ENCODE measurements around the gene RSL1D1.
A peak's percentile ranks its signal among the peaks of the same experiment; 100 is the strongest.
"Not testable (repeated sequence)": the region's sequence is repeated elsewhere in the genome, so short reads cannot be mapped to it uniquely, and the experiment has no call there.

Gene RSL1D1

GRCh38 chr16:11797166-11797956 lies 54.0 kb downstream of the RSL1D1 start, which contains the start of gene ZC3H7A:
TSS of gene ZC3H7A (minus strand) at chr16:11797258. CDS start at chr16:11782354, 14,904 bp downstream.
- DNase-seq = peak; percentile 73

DNA sequence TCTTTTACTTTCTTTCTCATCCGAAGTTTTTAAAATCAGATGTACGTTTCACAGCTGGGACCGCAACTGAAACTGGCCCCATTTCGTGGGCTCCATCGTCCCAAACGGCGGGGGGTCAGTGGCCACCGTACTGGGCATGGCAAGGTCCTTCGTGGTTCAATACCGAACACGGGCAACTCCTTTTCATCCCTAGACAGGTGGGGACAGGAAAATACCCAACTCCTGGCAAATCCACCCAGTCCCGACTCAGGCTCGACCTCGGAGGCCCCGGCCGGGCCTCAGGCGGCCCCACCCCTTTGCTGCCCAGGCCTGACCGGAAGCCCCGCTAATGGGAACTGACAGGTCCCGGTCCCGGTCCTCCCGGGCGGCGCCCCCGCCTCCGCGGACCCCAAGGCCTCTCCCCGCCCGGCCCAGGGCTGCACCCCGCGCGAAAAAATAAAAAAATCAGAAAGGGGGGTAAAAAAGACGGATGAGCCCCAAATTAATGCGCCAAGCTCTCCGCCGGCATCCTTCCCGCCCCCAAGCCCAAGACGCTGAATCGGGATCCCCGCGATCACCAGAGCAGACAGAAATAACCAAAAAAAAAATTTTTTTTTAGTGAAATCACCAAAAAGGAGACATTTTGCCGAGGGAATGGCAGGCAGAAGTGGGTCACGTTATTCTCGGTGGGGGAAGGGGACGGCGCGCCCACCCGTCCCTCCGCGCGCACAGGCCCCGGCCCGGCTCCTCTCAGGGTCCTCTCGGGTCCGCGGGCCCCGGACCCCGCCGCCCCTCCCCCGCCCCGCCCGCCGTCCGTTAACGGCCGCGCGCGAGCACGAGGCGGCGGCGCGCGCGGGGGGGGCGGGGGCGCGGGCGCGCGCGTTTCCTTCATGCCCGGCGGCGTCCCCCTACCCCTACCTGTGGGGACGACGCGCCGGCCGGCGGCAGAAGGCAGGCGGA lies 54.8 kb downstream of the RSL1D1 start:
- no peak for DNase-seq

DNA sequence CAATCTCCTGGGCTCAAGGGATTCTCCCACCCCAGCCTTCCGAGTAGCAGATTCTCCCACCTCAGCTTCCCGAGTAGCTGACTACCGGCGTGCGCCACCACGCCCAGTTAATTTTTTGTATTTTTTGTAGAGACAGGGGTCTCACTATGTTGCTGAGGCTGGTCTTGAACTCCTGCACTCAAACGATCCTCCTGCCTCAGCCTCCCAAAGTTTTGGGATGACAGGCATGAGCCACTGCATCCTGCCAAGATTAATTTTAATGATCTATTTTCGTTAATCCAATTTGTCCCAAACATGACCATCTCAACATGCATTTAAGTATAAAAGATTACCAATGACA lies 55.5 kb downstream of the RSL1D1 start:
- no peak for DNase-seq

DNA sequence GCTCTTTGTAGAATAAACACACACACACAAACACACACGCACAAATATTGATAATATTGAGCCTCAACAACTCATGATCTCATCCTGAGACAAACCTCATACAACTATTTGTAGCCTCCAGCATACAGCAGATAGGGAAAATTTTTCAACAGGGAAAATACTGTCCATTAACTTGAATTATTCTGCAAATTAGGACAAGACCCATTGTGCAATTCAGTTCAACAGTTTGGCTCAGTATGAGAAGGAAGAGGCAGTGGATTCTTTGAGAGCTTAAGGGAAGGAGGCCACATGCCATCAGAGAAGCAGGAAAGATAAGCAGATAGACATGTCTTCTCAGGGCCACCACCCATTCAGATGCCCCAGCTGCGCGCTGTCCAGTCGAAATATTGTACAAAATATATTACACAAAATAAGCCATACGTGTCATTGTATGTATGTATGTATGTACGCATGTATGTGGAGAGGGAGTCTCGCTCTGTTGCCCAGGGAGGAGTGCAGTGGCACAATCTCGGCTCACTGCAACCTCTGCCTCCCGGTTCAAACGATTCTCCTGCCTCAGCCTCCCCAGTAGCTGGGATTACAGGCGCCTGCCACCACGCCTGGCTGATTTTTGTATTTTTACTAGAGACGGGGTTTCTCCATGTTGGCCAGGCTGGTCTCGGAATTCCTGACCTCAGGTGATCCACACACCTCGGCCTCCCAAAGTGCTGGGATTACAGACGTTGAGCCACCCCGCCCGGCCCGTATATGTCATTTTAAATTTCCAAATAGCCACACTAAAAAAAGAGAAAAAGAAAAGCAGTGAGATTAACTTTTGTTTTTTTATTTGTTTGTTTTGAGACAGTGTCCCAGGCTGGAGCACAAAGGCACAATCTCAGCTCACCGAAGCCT lies 56.1 kb downstream of the RSL1D1 start:
- no peak for DNase-seq

- no peak for DNase-seq
These were observed 56.9 kb downstream of the RSL1D1 start for GRCh38 chr16:11794447-11794846.

DNA sequence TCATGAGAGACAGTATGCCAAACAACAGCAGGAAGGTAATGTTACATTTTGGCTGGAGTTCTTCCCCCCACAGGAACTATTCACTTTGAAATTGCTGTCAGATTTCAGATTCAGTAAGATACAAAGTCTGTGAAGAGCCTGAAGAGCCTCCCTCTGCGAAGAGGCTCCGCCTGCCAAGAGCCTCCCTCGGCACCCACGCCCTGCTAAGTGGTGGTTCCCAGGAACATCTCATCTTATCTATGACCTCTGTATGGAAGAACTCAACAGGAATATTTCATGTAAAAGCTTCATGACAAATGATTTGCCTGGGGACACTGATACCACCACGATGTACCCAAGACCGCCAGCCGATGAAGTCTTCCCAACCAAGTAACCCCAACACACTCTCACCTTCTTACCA lies 57.5 kb downstream of the RSL1D1 start:
- DNase-seq = no peak

- DNase-seq = peak; percentile 95
These were observed 58.7 kb downstream of the RSL1D1 start for GRCh38 chr16:11792410-11793241.

DNA sequence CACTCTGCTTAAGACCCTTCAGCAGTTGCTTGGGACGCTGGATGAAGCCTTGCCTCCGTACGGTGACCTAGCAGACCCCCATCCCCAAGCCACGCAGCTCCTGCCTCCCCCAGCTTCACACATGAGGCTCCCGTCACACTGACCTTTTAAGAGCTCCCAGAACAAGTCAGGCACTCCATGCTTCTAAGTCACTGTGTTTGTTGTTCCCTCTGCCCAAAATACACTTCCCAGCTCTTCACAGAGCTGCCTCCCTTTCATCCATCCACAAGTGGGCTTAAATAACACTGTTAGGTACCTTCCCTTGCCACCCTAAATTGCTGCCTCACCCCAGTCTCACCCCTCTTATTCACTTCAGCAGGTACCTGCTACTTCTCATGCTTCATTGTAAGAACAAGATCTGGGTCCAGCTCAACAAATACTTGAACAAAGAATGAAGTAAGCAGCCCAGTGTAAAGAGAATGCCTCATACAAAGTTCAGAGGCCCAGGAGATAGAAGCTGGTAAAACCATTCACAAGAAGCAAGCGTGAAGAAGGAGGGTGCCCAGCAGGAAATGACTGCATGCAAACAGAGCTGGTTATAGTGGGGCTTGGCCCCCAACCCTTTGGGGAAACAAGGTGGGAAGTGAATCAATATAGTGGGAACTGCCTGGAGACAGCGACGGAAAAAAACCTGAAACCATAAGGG lies 60.1 kb downstream of the RSL1D1 start:
- DNase-seq = no peak

GRCh38 chr16:11788914-11789313 lies 62.4 kb downstream of the RSL1D1 start:
- no peak for DNase-seq

- DNase-seq = not testable (repeated sequence)
These were observed 66.3 kb downstream of the RSL1D1 start for GRCh38 chr16:11784980-11785599.

- DNase-seq = not testable (repeated sequence)
These were observed 67.0 kb downstream of the RSL1D1 start for GRCh38 chr16:11784381-11784780.

DNA sequence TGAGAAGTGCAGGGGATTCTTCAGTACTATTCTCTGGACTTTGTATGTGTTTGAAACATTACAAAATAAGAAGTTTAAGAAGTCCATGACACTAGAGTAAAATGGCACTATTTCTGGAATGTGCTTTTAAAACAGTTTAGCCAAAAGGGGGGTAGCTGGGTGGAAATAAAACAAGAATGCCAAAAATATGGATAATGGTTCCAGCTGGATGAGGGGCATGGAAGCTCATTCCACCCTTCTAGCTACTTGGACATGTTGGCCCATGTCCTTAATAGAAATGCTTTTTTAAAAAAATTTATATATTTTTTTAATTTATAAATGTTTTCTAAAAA lies 67.3 kb downstream of the RSL1D1 start:
- no peak for DNase-seq

Measured in NCI-H1436 treated with DMSO at 0.1 percent for 48 hours (cell line).